Psoas muscle (tissue), 8 donors: Measurements from ENCODE around the gene EEF1AKMT1. TPM values are rescaled to one million over a fixed set of nuclear protein-coding genes. Genes with fewer than 3 reads are reported as not detected.
A peak's percentile ranks its signal among the peaks of the same experiment; 100 is the strongest.

ENCODE experiments used
- ATAC-seq, 4 donors: fragments of 200-7000 bp; cut with Tn5 transposase; one replicate each; pipeline ENCODE4 v1.9.1; 2020; ENCODE audit warnings: moderate library complexity in 3 of 4, mild to moderate bottlenecking in 2 of 4
- DNase-seq, 2 donors: peaks; one replicate each; pipeline ENCODE4 v3.0.0-alpha.2; 2020
- H3K27ac ChIP-seq: fragments of 200-600 bp; one replicate; pipeline ENCODE4 v1.8.0; 2022
- H3K27me3 ChIP-seq, 3 donors: fragments of 200-600 bp in 1 of 3; one replicate each; pipeline versions ENCODE4 v1.6.1 to v1.8.0; 2013 to 2022; ENCODE audit warnings: low read length in 2 of 3, mild to moderate bottlenecking in 2 of 3, moderate library complexity in 1 of 3; ENCODE audit not compliant: insufficient read depth in 3 of 3
- H3K36me3 ChIP-seq, 2 donors: fragments of 200-600 bp in 1 of 2; one replicate each; pipeline versions ENCODE4 v1.6.1 to v1.8.0; 2013 to 2022; ENCODE audit warnings: low read depth in 1 of 2, mild to moderate bottlenecking in 1 of 2, moderate library complexity in 1 of 2; ENCODE audit not compliant: insufficient read depth in 1 of 2
- H3K4me1 ChIP-seq: fragments of 200-600 bp; one replicate; pipeline ENCODE4 v1.8.0; 2022
- H3K4me3 ChIP-seq: fragments of 200-600 bp; one replicate; pipeline ENCODE4 v1.8.0; 2022; ENCODE audit warnings: mild to moderate bottlenecking
- H3K9me3 ChIP-seq: fragments of 200-600 bp; one replicate; pipeline ENCODE4 v1.8.0; 2022
- WGBS, 3 donors: extraction: QIAGEN DNeasy Blood & Tissue Kit; methylation state at CpG; one replicate each; pipeline versions ENCODE4 v1.1.6 to v1.1.7; 2013; 5-methylcytosine and 5-hydroxymethylcytosine counted together
- intact Hi-C, 2 donors: fragments of 100-400 bp; cut with DNase I; formaldehyde crosslinking; loops; one replicate each; pipeline versions ENCODE4 v1.11.0 to v1.14.2; 2022
- polyA plus RNA-seq, 3 donors: library from polyadenylated mRNA; stranded (reverse); fragments of 200-250 nt; gene quantifications; one replicate each; pipeline ENCODE4 v1.2.3, GENCODE V29; 2013
- total RNA-seq, 4 donors: library from RNA; stranded (reverse); fragmentation: NEBNext Ultra II Directional in 2 of 4; extraction: Animal tissue kit (Norgen Biotek cat#: 25700) in 2 of 4; gene quantifications; one replicate each; pipeline versions ENCODE4 v1.2.1 to v1.2.4, GENCODE V29; 2021 to 2023
- TF ChIP-seq, protein P1 (sequence below): fragments of 200-600 bp; IDR thresholded peaks from one replicate; pipeline ENCODE4 v1.8.0; 2022; ENCODE audit warnings: antibody characterized with exemption
- donor health status: healthy with polysubstance abuse.
- donor health status: DM: no; HTN: no; CAD: no; lungs with moderate emphysema.
- donor health status: Bipolar disorder and iron deficiency.
- donor health status: healthy.
- donor health status: DM: yes; HTN: yes; CAD: no.
- donor health status: DM: no; HTN: no; CAD: no.
- donor health status: DM: no; HTN: no; CAD: no.
- donor health status: DM: yes; HTN: yes; CAD: no.

The EEF1AKMT1 gene
- total and polyA plus RNA-seq, 7 donors, result 5.1 to 9.9 (median 8.2) TPM

DNA sequence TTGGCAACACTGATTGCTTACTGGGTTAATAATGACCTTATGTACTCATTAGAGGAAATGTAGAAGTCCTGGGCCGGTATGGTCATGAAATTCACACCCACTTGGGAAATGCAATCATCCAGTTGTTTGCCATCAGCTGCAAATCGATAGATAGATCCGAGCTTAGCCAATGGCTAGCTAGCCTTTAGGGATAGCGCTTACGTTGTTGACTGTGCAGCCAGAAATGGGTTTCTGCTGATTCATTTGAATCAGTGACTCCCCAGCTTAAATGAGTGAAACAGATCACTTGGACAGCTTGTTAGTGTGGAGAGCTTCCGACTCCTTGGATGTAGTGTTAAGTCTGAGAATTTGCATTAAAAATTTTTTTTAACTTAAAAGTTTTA, 58.4 kb downstream of the EEF1AKMT1 start:
- TF ChIP-seq, protein P1, sequence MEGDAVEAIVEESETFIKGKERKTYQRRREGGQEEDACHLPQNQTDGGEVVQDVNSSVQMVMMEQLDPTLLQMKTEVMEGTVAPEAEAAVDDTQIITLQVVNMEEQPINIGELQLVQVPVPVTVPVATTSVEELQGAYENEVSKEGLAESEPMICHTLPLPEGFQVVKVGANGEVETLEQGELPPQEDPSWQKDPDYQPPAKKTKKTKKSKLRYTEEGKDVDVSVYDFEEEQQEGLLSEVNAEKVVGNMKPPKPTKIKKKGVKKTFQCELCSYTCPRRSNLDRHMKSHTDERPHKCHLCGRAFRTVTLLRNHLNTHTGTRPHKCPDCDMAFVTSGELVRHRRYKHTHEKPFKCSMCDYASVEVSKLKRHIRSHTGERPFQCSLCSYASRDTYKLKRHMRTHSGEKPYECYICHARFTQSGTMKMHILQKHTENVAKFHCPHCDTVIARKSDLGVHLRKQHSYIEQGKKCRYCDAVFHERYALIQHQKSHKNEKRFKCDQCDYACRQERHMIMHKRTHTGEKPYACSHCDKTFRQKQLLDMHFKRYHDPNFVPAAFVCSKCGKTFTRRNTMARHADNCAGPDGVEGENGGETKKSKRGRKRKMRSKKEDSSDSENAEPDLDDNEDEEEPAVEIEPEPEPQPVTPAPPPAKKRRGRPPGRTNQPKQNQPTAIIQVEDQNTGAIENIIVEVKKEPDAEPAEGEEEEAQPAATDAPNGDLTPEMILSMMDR, result no peak
- Histone ChIP-seq H3K36me3 (no peaks in the 10 kb centered on the region), H3K27ac (peak overlapping the region; percentile 91), H3K4me3 (peak overlapping the region; percentile 65), H3K27me3 (no peaks in the 10 kb centered on the region), H3K9me3 (no peaks in the 10 kb centered on the region), H3K4me1 (peaks cover 3% of the 10 kb centered on the region)
- ATAC-seq, result no peak
- 41 to 51% (median 41%) methylated on average over 6 of the region's 6 CpGs for WGBS, 3 donors
- intact Hi-C loops, result no loop called here
- DNase-seq, result no peak

DNA sequence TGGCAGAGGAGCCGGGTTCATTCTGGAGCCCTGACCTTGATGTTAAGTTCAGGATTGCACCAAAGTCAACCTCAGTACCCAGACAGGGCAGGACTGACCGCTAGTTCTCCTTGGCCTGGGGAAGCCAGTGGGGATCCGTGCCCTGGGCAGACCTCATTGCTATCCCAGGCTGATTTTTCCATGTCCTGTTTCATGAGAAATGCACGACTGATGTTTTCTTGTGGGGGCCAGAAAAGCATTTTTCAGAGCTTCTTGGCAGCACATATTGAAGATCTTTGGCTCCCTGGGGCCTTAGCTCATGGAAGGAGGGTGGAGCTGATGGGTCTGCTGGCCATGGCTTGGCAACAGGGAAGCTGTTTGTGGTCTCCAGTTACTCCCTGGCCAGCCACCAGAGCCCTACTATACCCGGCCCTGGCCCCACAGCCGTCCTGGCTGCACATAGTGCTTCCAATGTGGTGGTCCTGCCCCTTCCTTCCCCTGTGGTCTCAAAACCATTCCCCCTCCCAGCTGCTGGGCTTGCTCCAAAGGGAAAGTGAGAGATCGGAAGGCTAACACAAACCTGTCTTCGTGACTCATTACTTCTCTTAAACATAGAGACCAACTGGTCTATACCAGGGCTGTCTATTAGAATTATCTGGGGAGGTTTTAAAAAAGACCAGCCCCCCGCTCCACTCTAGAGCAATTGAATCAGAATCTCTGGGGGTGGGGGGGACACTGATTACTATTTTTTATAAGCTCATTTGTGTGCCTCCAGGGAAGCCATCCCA, 59.0 kb downstream of the EEF1AKMT1 start:
- TF ChIP-seq, protein P1, result no peak
- intact Hi-C loops, result loop anchor here in 1 of 2 donors (5.0 kb wide), 1 partner anchor 113 kb away; no protein-coding TSS in a partner anchor
- ATAC-seq (peak; percentile 37 to 43 (median 40)), DNase-seq (peak; percentile 84 to 89)
- Histone ChIP-seq H3K9me3 (no peaks in the 10 kb centered on the region), H3K27me3 (no peaks in the 10 kb centered on the region), H3K27ac (peak overlapping the region; percentile 91), H3K36me3 (no peaks in the 10 kb centered on the region), H3K4me3 (peak overlapping the region; percentile 65), H3K4me1 (no peaks in the 10 kb centered on the region)
- 12 to 19% (median 15%) methylated on average over 9 of the region's 9 CpGs for WGBS, 3 donors

DNA sequence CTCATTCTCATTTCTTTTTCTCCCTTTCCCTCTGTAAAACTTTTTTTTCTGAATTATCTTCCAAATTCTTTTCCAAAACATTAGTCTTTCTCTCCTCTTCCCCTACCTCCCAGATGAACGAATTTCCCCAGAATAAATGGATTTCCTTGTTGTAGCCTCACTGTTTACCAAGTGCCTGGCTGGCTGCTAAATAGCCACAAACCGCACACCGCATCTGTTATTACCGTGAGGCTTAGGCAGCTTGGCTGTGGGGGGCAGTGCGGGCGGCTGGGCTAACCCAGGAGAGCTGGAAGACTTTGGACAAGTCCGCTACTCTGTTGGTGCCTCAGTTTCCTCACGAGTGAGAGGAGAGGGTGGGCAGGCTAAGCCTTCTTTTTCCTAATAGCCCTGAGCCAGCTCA, 59.6 kb downstream of the EEF1AKMT1 start:
- DNase-seq, result no peak
- TF ChIP-seq, protein P1, result no peak
- no peaks in the 10 kb centered on the region for H3K9me3 ChIP-seq
- intact Hi-C loops, result loop anchor here in 1 of 2 donors (5.0 kb wide), 1 partner anchor 113 kb away; no protein-coding TSS in a partner anchor
- H3K36me3 ChIP-seq, result no peaks in the 10 kb centered on the region
- H3K4me3 ChIP-seq, result peak overlapping the region; percentile 65
- no peaks in the 10 kb centered on the region for H3K27me3 ChIP-seq
- no peaks in the 10 kb centered on the region for H3K4me1 ChIP-seq
- H3K27ac ChIP-seq, result peak overlapping the region; percentile 91
- 26 to 42% (median 31%) methylated on average over 8 of the region's 8 CpGs for WGBS, 3 donors
- peak; percentile 0 to 10 (median 2) for ATAC-seq

DNA sequence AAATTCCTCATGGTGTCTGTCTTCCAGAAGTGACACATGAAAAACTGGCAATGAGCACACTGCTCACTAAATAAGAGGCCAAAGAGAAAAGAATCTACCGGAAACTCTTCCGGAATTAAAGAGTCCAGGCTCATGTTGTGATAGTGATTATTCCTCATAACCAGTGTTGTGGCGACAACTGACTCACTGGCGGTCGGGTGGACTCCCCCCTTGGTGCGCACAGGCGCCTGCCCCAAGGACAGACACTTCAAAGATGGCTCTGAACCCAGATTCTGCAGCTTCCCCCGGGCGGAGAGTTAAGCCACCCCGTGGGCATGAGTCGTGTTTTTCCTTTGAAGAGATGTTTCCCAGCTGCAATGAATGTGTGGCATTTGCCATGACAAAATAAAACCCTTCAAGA, 60.0 kb downstream of the EEF1AKMT1 start:
- TF ChIP-seq, protein P1, result no peak
- Histone ChIP-seq H3K4me1 (no peaks in the 10 kb centered on the region), H3K4me3 (peak overlapping the region; percentile 65), H3K27ac (peak overlapping the region; percentile 91), H3K36me3 (no peaks in the 10 kb centered on the region), H3K9me3 (no peaks in the 10 kb centered on the region), H3K27me3 (no peaks in the 10 kb centered on the region)
- 20 to 32% (median 29%) methylated on average over 11 of the region's 11 CpGs for WGBS, 3 donors
- intact Hi-C loops, result loop anchor here (2.0 to 5.0 kb wide), 3 partner anchors 114 to 211 kb away; no protein-coding TSS in a partner anchor
- DNase-seq (peak; percentile 59 to 75), ATAC-seq (peak; percentile 16 to 33 (median 23))
